IPS-11a (cell line): ENCODE data around the gene DR1.
"Not testable (repeated sequence)": the region's sequence is repeated elsewhere in the genome, so short reads cannot be mapped to it uniquely, and the experiment has no call there.

Experiments used
- H3K4me3 ChIP-seq: one replicate; pipeline ENCODE4 v1.5.1; 2013; ENCODE audit warnings: low read depth, low read length, control low read depth

DR1 gene

DNA sequence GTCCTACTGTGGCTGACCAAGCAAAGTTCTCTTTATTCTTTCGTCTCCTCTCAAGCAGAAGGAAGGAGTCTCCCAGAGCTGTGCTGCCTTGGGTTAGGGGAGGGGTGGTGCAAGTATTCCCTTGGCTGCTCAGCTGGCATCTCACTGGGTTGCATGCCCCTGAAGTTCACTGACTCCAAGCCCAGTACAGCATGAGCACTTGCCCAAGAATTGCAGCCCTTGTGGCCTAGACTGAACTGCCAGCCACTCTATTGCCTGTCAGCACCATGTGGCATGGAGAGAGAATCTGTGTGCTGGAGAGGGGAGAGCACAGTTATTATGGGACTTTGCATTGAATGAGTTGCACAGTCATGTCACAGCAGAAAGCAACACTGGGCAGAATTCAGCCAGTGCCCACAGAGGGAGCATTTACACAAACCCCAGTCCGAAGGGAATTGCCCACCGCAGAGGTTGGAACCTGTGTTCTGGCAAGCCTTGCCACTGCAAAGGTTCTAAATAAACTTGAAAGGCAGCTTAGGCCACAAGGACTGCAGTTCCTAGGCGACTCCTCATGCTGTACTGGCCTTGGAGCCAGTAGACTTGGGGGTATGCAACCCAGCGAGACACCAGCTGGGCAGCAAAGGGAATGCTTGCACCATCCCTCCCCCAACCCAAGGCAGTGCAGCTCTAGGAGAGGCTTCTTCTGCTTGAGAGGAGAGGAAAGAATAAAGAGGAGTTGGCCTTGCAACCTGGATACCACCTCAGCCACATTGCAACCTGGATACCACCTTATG lies 28.8 kb downstream of the DR1 start:
- H3K4me3 ChIP-seq: no peak overlapping the region

- no peak overlapping the region for H3K4me3 ChIP-seq
Observed at GRCh38 chr1:93384656-93385055, 38.9 kb downstream of the DR1 start.

GRCh38 chr1:93386268-93386667 lies 40.6 kb downstream of the DR1 start:
- not testable (repeated sequence) for H3K4me3 ChIP-seq

DNA sequence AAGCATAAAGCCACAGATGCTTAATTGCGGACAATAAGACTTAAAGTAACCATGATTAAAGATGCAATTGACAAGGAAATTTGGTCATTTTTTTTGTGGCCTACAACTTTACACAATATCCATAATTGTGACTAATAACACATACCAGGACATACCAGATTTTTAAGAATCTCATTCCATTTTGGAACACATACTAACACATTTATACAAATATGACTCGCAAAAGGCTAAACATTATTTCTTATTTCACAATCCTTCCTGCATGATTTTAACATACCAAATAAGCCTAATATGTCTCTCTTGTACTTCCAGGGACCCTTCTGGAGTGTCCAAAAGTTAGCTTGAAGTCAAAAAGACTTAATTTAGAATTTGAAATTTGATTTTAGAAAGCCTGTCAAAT lies 48.8 kb downstream of the DR1 start:
- no peak overlapping the region for H3K4me3 ChIP-seq

- no peak overlapping the region for H3K4me3 ChIP-seq
Observed at GRCh38 chr1:93395195-93395594, 49.5 kb downstream of the DR1 start.

DNA sequence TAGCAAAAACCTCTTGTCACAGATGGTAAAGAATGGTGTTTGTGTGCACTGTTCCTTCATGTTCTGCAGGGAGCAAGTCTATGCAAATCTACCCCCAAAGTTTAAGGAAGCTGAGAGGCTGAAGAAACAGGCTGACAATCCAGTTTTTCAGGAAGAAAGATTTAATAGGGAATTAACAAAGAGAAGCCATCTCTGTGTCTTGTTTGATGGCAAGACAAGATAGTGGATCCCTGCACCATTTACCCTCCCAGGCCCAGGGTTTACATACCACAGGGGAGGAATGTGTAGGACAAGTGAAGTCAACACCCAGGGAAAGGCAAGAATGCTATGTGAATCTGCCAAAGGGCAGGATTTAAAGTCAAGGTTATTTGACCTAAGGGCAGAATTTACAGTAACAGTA lies 54.1 kb downstream of the DR1 start:
- no peak overlapping the region for H3K4me3 ChIP-seq

- H3K4me3 ChIP-seq: no peak overlapping the region
Observed at GRCh38 chr1:93408203-93408602, 62.5 kb downstream of the DR1 start.

DNA sequence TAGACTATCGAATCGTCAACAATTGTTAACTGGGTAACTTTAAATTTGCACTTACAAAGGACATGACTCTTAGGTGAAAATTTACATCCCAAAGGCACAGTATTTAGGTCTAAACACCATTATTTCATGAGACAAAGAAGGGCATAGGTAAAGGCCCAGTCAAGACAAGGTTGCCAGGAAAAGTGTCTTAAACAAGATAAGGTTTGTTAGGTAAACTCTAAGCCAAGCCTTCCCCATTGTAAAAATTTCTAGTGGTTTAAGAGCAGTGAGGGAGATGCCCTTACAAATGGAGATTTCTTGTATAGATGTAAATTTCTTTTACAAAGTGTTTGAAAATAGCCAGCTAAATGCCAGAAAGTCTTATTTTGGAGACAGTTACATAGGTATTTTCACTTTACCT lies 65.3 kb downstream of the DR1 start:
- H3K4me3 ChIP-seq: no peak overlapping the region

DNA sequence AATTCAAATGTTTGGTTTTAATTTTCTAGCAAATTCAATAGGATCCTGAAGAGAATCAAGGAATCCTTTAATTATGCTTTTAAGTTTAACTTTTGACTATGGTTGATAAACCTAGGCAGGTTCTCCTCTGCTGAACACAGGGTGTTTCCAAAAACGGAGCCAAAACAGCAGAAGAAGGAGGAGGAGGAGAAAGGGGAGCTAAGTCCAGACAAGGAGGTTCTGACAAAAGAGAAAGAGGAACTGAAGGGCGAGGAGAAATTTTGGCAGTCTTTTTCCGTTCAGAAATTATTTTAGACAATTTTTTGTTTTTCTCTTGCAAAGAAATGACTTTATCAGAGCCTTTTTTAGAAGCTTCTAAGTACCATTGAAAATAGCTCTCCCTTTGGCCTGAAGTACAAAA lies 69.0 kb downstream of the DR1 start:
- no peak overlapping the region for H3K4me3 ChIP-seq

- H3K4me3 ChIP-seq: no peak overlapping the region
Observed at GRCh38 chr1:93415296-93415695, 69.6 kb downstream of the DR1 start.

GRCh38 chr1:93416183-93416582 lies 70.5 kb downstream of the DR1 start:
- no peak overlapping the region for H3K4me3 ChIP-seq
